DMS79 (cell line): ENCODE measurements around the gene AAGAB.

Experiments
- DNase-seq: peaks from one replicate; lab custom pipeline; 2025; lab: John Stamatoyannopoulos, UW

The AAGAB gene

DNA sequence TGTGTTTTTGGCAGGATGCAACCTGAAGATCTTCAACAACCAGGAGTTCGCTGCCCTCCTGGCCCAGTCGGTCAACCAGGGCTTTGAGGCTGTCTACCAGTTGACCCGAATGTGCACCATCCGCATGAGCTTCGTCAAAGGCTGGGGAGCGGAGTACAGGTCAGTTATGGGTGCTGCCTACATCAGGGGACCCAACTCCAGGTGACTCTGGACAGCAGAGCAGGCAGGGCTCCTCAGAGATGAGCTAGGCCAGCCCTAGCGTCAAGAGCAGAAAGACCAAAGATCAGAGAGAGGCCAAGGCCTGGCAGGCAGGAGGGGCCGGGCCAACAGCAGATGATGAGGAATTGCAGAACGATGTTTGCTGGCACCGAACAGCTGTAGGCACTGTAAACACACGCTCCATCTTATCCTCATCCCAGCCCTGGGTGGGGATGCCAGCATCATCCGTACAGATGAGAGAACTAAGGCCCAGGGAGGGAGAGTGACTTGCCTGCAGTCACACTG, 67.1 kb downstream of the AAGAB start:
- DNase-seq, result no peak

- no peak for DNase-seq
Measured at GRCh38 chr15:67186688-67187087, 67.8 kb downstream of the AAGAB start.

DNA sequence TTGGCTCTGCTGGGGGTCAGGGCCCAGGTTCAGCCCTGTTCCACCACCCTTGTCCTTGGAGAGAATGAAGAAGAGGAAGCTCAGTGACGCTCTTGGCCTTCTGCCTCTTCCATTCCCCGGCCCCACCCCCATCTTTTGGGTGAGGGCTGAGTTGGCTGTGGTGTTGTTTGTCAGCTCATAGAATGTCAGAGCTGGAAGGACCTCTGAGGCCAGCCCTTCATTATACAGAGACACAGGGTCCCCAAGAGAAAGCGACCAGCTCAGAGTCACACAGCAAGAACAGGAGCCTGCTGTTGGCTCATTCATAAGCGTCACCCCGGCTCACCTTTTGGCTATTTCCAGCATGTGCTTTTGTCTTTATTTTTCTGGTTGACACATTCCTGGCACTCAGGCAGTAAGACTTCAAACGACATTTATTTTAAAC, 68.2 kb downstream of the AAGAB start:
- no peak for DNase-seq

DNA sequence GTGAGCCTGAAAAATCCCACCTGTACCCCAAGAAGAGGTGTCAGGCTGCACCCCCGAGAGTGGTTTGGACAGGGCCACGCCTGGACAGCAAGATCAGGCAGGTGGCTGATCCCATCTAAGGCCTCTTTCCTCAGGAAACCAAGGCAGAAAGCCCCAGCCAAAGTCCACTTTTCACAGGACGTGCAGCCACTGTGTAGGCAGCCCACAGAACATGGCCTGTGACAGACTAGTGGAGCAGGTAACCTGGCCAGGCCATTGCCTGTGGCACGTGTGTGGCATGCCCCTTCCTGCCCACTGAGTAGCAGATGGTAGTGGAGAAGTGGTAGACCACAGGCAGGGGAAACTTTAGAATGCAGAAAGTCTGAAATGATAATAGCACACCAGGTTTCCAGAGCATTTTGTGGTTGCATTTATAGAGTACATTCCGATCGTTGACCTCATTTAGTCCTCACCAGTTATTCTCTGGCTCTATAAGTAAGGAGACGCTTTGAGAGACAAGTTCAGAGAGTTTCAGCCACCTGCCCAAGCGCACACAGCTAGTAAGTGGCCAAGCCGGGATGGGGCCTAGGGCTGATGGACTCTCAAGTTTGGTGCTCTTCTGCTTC, 68.7 kb downstream of the AAGAB start:
- no peak for DNase-seq

DNA sequence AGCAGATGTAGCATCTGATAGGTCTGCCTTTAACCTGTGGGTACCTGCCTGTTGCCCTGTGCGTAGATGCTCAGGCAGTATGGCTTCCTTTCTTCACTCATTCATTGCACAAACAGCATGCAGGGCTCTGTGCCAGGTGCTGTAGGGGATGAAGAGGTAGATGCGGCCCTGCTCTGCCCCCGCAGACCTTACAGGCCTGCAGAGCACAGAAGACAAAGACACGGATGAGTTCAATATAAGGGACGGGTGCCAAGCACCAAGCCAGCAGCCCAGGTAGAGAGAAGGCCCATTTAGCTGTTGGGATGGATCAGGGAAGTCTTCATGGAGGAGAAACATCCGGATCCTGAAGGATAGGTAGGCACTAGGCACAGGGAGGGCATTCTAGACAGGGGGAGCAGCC, 69.4 kb downstream of the AAGAB start:
- peak; percentile 2 for DNase-seq

DNA sequence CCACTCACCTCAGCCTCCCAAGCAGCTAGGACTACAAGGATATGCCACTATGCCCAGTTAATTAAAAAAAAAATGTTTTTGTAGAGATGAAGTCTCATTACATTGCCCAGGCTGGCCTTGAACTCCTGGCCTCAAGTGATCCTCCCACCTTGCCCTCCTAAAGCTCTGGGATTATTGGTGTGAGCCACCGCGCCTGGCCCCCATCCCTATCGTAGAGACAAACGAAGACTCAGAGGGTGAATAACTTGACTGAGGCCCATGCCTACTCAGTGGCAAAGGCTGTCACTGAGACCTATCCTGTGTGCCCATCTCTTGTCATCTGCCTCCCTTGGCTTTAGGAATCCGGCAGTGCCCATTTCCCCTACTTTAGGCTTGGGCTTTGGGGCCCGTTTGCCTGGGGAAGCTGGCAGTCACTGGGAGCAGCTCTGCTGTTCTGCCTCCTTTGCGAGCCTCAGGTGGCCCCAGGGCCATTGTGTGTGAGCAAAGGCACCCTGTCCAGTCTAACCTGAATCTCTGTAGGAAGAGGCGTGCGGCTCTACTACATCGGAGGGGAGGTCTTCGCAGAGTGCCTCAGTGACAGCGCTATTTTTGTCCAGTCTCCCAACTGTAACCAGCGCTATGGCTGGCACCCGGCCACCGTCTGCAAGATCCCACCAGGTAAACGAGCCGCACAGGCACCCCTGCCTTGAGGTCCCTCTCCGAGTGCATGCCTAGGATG, 70.1 kb downstream of the AAGAB start:
- DNase-seq, result no peak

DNA sequence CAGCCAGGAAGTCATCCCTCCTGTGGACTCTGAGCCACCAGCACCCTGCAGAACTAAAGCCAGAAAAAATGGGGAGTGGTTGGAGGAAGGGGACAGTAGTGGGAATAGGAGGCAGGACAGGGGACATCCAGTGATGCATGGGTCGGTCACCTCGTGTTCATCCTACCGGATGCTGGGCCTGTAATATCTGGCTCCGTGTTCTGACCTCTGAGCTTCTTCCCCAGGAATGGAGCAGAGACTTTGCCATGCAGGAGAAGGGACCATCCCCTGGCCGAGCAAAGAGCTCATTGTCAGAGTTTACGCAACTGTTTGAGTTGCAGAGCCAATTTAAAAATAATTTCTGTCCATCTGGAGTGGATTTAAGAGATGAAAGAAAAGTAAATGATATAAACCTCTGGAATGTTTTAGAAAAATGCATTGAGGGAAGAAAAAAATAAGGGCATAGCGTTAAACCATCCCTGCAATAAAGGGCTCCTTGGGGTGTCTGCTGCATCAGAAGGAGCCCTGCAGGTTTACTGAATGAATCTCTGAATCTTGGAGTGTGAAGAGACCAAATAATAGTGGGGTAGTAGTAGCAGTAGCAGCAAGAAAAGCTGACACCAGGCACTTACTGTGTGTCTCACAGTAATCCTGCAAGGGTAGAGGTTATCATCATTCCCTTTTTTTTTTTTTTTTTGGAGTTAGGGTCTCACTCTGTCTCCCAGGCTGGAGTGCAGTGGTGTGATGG, 70.9 kb downstream of the AAGAB start:
- no peak for DNase-seq

DNA sequence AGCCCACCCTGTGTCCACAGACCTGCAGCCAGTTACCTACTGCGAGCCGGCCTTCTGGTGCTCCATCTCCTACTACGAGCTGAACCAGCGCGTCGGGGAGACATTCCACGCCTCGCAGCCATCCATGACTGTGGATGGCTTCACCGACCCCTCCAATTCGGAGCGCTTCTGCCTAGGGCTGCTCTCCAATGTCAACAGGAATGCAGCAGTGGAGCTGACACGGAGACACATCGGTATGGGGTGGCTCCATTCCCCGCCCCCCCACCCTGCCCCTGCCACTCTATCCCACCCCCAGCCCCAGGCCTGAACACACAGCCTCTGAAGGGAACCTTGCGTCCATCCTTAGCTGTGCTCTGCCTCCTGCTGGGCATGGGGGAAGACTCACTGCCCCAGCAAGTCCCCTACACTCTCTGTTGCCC, 73.2 kb downstream of the AAGAB start:
- DNase-seq, result no peak

DNA sequence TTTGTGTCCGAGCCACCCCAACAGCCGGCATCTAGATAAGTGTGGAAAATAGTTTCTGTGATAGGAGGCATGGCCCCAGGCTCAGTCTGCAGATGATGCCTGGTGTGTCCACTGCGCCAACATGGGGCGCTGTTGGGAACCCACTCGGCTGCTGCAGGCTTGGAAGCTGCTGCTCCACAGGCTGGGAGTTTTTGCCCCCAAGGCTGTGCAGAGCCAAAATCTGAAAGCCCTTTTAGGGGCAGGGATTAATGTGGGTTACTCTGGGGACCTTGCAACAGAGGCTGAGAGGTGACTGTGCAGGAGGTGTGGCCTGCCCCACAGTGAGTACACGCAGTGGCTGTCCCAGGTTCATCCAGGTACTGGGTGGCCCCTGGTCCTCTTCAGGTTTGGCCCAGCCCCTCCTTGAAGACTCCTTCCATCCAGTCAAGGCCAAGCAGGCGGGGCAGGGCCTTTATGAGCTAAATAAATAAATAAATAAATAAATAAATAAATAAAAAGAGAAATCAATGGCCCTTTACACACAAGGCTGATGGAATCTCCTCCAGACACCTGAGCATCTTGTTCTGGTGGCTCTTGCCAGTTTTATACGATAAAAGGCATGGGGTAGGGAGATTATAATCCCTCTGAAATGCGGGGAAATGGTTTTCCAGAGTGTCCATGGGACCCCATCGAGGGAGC, 73.8 kb downstream of the AAGAB start:
- no peak for DNase-seq

DNA sequence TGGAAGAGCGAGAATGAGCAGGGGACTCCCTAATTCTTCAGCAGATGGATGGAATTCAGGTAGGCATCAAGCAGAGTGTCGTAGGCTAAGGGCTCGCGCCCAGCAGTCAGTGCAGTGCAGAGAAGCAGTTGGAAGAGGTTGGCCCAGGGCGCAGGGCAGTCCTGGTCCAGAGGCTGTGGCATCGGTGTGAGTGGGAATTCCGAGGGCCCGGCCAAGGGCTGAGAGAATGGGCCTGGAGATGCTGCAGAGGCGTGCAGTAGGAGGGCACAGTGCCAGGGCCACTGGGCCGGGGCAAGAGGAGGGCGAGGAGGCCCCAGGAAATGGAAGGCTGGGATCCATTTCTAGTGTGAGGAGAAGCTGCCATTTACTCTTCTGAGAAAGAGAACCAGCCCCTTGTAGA, 74.4 kb downstream of the AAGAB start:
- no peak for DNase-seq

- no peak for DNase-seq
Measured at GRCh38 chr15:67179411-67179995, 75.0 kb downstream of the AAGAB start.

GRCh38 chr15:67178569-67179210, 75.8 kb downstream of the AAGAB start:
- no peak for DNase-seq

- no peak for DNase-seq
Measured at GRCh38 chr15:67177752-67178151, 76.7 kb downstream of the AAGAB start.

GRCh38 chr15:67176195-67176971, 78.1 kb downstream of the AAGAB start:
- peak; percentile 27 for DNase-seq

GRCh38 chr15:67175643-67176071, 78.8 kb downstream of the AAGAB start:
- DNase-seq, result no peak

GRCh38 chr15:67174864-67175573, 79.4 kb downstream of the AAGAB start:
- no peak for DNase-seq

DNA sequence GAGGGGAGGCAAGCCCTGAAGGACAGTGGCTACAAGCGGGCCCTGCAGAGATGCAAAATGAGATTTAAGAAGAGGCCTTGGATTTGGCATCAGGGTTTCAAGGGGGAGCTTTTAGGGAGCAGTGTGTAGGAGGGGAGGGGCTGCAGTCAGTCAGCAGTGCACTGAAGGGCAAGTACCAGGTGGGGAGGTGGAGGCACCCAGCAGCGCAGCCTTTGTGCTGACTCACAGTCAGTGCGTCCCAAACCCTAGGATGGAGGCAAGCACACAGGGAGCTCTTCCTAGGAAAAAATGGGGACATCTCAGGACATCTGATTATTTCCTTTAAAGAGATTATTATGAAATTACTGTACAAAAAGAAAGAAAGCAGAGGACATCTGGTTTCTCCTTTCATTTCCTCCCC, 80.0 kb downstream of the AAGAB start:
- DNase-seq, result no peak

DNA sequence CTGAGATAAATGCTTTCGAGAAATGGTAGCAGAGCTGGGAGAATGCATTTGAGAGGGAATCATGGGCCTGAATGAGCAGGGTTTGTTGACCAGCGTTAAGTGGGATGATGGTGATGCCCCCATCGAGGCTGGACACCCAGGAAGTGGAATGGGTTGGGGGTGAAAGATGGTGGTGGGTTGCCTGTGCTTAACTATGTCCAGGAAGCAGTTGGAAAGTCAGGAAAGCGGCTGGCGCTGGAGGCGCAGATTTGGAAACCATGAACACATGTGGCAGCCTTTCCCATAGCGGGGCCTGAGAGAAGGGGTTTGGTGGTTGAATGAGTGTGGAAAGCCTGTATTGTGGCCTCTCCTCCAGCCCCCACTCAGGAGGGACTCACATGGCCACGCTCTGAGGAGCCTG, 80.7 kb downstream of the AAGAB start:
- no peak for DNase-seq

DNA sequence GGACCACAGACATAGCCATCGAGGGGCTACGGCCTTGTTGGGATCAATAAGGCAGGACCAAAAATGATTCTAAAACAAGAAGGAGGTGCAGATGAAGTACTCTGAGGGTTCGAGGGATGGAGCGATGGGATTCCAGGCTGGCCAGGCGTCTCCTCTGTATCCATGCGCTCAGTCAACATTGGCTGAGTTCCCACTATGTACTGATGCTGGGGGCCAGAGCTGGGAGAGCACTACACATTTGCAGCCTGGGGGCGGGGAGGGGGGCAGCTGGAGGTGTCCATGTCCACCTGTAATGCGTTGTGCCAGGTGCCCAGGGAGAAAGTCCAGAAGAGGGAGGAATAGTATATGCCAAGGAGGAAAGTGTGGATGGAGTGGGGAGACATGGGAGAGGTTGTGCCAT, 81.5 kb downstream of the AAGAB start:
- no peak for DNase-seq

- DNase-seq, result no peak
Measured at GRCh38 chr15:67172172-67172571, 82.3 kb downstream of the AAGAB start.
